Measurements from ENCODE around the gene HMSD.

The HMSD gene

DNA sequence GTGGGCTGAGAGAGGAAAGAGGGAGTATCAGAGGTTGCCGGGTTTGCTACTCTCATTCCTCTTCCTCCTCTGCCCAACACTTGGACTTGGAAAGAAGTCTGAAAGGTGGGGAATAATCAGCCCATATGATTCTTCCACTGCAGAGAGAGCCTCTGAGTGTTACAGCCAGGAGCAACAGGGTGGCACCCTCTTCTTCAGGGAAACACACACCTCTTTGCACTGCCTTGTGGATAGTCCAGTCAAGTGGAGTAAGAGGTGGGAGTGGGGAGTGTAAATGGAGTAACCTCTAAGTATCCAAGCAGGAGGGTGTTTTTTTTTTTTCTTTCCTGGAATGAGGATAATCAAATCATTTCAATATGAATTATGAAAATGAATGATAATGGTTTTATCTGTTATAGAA lies 11.8 kb downstream of the HMSD start:
- DNase-seq = no peak

- DNase-seq = no peak
Observed at GRCh38 chr18:63961435-63961980, 12.4 kb downstream of the HMSD start.

DNA sequence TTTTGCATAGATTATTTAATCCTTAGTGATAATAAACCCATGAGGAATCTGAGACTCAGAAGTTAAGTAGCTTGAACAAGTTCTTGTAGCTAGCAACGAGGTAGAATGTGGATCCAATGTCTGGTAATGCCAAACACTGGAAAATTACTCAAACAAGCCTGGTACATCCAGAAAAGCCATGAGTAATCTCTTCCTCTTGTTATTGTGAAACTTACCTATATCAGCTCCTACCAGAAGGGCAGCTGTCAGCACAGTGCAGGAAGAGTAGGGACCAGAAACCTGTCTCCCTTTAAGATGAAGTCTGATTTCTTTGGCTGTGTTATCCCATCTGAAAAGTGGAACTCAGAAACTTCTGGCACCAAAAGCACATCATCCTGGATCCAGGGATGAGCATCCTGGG lies 13.0 kb downstream of the HMSD start:
- no peak for DNase-seq

DNA sequence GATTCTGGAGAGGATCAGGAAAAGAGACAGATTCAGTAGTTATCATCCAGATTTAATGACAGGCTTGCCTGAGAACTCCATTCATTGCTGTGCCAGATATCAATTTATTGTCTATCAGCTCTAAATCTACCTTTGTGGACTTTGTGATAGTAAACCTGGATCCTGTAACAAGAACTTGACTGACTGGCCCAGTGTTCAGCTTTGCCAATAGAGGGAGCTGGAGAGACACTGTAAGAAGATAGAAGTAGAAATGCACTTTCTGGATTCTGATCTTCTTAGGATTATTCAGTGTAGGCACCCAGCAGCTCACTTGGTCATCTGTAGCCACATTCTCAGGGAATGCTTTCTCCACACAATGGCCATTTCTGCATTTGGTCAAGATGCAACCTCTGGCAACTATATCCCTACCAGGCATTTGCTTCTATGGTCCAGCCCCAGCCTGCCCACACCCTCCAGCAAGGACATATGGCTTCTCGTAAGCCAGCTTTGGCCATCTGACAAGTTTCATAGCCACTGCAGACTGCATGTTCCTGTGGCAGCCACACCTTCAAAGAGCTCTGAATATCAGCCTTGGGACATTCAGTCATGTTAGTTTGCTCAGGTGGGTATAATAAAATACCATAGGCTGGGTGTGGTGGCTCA lies 14.6 kb downstream of the HMSD start:
- DNase-seq = peak; percentile 29

DNA sequence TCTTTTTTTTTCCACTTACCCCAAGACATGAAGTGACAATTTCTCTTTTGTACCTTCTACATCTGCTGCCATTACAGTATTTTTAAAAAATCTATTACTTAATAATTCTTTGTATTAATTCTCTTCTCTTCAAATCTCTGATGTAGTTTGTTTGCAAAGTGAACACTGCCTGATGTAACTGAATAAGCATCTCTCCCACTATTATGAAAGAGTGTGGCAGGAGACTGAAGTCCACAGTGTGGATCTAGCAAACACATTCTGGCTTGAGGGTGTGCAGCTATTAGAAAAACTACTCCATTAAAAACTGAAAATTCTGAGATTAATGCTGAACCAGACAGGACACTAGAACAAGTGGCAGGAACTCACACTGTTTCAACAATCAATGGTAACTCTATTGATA lies 15.8 kb downstream of the HMSD start:
- DNase-seq = no peak

DNA sequence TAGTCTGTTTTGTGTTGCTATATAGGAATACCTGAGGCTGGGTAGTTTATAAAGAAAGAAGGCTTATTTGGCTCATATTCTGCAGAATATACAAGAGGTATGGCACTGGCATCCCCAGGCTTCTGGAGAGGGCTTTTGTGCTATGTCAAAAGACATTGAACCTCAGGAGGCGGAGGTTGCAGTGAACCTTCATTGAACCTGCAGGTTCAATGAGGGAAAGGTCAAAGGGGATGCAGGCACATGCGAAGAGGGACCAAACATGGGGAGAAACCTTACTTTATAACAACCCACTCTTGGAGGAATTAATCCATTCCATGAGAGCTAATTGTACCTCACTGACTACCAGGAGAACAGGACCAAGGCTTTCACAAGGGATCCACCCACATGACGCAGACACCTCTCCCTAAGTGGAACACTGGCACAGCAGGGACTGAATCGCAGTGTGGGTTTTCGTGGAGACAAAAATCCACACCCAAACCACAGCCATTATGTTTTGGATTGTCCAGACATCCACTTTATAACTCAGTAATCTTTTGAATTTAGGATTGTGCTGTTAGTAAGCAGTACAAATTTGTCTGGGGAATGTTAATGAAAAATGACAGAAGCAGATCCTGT lies 16.7 kb downstream of the HMSD start:
- no peak for DNase-seq

GRCh38 chr18:63969942-63970808 lies 21.1 kb downstream of the HMSD start, which contains the start of gene SERPINB8:
Gene SERPINB8 (plus strand): TSS chr18:63970081. CDS start chr18:63978309, 8,228 bp downstream.
- DNase-seq = peak; percentile 78

DNA sequence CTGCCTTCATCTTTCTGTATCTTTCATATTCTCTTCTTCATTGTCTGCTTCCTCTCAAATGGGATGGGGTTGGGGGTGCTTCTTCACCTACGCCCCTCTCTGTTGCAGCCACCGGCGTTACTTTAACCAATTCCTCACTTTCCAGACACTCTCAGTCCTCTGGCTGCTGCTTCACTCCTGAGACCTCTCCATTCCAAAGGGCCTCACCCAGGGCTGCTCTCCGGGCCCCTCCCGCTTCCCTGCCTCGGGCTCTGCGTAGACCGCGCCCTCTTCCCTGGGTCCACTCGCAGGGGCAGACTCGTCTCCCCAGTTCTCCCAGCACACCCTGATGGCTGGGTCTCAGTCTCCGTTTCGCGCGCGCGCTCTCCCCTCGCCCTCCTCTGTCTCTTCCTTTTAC lies 21.7 kb downstream of the HMSD start:
- no peak for DNase-seq

DNA sequence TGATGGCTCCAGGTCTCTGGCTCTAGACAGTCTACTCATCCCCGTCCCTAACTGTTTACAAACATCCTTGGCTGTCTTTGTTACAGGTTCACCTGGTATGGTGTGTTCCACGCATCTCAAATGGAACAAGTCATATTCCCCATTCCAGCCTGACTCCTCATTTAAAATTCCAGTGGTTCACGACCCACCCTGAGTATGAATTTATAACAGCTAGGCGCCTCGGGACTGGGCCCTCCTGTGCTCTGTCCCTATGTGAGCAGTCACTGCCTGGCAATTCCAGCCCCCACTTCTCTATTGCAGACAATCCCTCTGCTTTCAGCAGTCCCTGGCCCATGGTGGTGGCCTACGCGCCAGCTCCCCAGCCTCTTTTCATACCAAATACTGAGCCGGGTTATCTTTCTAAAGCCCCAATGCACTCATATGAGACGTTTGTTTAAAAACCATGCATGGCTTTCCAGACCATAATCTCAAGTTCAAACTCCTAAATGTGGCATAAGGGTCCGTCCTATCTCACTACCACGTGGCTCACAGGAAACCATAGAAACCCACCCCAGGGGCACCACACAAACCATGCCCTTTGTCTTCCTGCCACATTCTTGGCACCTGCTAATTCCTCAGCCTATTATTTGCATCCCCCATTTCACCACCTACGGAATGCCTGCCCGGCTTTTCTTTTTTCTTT lies 22.4 kb downstream of the HMSD start:
- no peak for DNase-seq

DNA sequence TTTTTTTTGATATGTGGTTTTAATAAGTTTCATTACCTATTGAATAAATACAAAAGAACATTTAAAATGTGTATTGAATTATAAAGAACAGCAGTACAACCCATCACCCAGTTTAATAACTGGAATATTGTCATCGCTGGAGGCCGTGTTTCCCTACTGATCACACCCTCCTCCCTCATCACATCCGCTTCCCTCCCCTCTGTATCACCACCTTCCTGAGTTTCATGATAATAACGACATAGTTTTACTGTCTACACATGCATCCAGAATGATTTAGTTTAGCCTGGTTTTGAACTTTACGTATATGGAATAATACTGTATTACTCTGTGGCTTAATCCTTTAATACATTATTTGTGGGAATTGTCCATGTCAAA lies 22.9 kb downstream of the HMSD start:
- no peak for DNase-seq

GRCh38 chr18:63974991-63975390 lies 25.9 kb downstream of the HMSD start:
- DNase-seq = no peak

- no peak for DNase-seq
Observed at GRCh38 chr18:63975628-63976027, 26.5 kb downstream of the HMSD start.

DNA sequence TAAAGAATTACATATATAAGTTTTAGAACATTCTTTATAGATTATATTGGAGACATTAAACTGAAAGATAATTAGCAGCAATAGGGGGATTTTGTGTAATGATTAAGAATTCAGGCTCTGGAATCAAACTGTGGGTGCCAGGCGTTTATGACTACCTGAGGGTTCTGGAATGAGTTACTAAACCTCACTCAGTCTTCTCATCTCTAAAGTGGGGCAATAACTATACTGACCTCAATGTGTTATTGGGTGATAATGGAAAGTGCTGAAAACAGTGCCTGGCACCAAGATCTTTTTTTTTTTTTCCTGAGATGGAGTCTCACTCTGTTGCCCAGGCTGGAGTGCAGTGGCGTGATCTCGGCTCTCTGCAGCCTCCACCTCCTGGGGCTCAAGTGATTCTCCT lies 27.9 kb downstream of the HMSD start:
- DNase-seq = no peak

DNA sequence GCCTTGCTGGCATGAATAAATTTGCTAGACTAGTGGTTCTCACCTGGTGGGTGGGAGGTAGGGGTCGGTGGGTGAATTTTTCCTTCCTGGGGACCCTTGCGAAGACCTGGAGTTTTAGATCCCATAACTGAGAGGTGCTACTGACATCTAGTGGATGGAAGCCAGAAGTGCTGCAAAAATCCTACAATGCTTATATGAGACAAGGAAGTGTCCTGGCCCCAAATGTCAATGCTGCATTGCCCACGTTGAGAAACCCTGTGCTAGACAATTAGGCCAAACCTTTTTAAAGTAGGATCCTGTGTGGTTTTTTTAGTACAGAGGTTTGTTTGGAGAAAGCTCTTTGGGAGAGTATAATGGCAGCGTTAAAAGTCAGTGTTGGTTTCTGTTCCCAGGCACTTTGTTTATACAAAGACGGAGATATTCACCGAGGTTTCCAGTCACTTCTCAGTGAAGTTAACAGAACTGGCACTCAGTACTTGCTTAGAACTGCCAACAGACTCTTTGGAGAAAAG lies 30.4 kb downstream of the HMSD start:
- no peak for DNase-seq

DNA sequence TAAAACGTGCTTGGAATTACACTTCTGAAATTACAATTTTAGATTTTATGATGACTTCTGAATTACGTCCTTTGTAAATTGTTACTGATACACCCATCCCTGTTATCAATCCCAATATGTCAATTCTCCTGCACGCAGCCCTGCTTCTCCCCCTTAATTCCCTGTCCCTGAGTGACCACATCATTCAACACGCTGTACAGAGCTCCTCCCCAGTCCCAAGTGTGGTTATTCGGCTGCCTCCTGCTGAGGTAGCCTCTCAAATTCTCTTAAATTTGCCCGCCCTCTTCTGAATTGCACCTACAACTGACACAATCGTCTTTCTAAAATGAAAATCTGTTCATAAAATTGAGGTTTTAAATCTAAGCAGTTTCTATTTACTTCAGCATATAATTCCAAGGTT lies 30.9 kb downstream of the HMSD start:
- no peak for DNase-seq

GRCh38 chr18:63980896-63981460 lies 31.9 kb downstream of the HMSD start:
- no peak for DNase-seq

- no peak for DNase-seq
Observed at GRCh38 chr18:63981719-63982118, 32.6 kb downstream of the HMSD start.

GRCh38 chr18:63982361-63982760 lies 33.3 kb downstream of the HMSD start:
- no peak for DNase-seq

DNA sequence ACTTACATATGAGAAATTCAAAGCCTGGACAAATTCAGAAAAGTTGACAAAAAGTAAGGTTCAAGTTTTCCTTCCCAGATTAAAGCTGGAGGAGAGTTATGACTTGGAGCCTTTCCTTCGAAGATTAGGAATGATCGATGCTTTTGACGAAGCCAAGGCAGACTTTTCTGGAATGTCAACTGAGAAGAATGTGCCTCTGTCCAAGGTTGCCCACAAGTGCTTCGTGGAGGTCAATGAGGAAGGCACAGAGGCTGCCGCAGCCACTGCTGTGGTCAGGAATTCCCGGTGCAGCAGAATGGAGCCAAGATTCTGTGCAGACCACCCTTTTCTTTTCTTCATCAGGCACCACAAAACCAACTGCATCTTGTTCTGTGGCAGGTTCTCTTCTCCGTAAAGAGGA lies 37.8 kb downstream of the HMSD start:
- no peak for DNase-seq

DNA sequence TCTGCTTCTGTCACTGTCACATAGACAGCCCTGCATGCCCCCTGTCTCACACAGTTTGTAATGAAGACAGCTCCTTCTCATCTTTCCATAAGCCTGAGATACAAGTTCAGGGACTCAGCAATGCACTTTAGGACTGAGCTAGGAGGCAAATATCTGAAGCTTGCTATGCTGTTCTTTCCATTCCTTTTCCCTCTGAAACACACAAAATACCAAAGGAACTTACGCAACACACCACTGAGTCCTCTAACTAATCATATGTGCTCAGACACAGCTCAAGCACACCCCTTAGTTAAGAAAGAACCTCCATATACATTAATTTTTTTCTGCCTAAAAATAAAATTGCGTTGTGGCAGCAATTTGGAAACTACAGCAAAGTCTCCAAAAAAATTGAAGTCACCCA lies 38.6 kb downstream of the HMSD start:
- DNase-seq = no peak

- DNase-seq = no peak
Observed at GRCh38 chr18:63992751-63993150, 43.6 kb downstream of the HMSD start.

DNA sequence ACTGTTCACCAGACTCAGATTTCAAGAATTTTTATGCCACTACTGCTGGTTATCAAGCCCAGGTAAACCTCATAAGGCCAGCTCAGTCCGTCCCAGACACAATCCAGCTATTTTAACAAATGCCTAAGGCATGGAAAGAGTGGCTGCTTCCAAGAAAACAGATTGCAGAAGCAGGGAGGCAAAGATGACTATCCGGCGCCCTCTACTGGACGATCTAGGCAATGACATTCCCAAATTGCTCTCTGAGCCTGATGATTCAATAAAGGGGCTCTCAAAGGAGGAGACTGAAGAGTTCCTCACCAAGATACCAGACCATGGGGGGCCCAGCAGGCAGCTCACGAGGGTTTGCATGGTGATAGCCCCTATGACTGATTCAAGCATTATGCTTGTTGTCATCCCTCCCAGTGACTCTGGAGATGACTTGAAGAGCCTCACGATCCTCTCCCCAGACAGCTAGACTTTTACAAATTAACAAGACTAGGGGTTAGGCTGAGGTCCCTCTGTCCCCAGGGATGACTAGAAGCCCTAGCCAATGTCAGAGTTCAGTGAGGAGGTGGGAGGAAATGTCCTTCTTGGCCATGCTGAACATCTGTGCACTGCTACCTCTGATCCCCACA lies 45.8 kb downstream of the HMSD start:
- DNase-seq = no peak

All from activated T-cell treated with anti-CD3 and anti-CD28 coated beads, Interleukin-2, amount 50 U/mL, for 1 hour (primary cell).